Activated CD4-positive, CD25-positive, alpha-beta regulatory T cell treated with anti-CD3 and anti-CD28 coated beads, Interleukin-2, amount 50 U/mL, for 24 hours (primary cell): Measurements from ENCODE around the gene TEX261.

Experiments
- ATAC-seq, 2 donors: fragments of 150-1000 bp; cut with Tn5 transposase; one replicate each; pipeline ENCODE4 v1.10.0; 2021; ENCODE audit warnings: mild to moderate bottlenecking in 1 of 2, moderate library complexity in 1 of 2

Gene TEX261

GRCh38 chr2:70957798-70958197 lies 36.9 kb downstream of the TEX261 start:
- no peak for ATAC-seq

GRCh38 chr2:70956141-70956540 lies 38.5 kb downstream of the TEX261 start:
- no peak for ATAC-seq

- ATAC-seq, result no peak
Observed at GRCh38 chr2:70954886-70955285, 39.8 kb downstream of the TEX261 start.

- ATAC-seq, result no peak
Observed at GRCh38 chr2:70949086-70949485, 45.6 kb downstream of the TEX261 start.

GRCh38 chr2:70948337-70949003 lies 46.2 kb downstream of the TEX261 start:
- peak; percentile 91 to 94 for ATAC-seq

- ATAC-seq, result no peak
Observed at GRCh38 chr2:70947556-70948184, 47.0 kb downstream of the TEX261 start.

GRCh38 chr2:70946832-70947442 lies 47.7 kb downstream of the TEX261 start:
- ATAC-seq, result no peak

GRCh38 chr2:70944111-70944690 lies 50.5 kb downstream of the TEX261 start:
- no peak for ATAC-seq

GRCh38 chr2:70943205-70943871 lies 51.3 kb downstream of the TEX261 start:
- ATAC-seq, result no peak

GRCh38 chr2:70942396-70943204 lies 52.1 kb downstream of the TEX261 start:
- ATAC-seq, result no peak

GRCh38 chr2:70941701-70942100 lies 53.0 kb downstream of the TEX261 start:
- ATAC-seq, result no peak

- no peak for ATAC-seq
Observed at GRCh38 chr2:70941186-70941585, 53.5 kb downstream of the TEX261 start.

- no peak for ATAC-seq
Observed at GRCh38 chr2:70939839-70940580, 54.7 kb downstream of the TEX261 start.

- no peak for ATAC-seq
Observed at GRCh38 chr2:70939001-70939838, 55.5 kb downstream of the TEX261 start.

GRCh38 chr2:70938586-70938950 lies 56.1 kb downstream of the TEX261 start:
- ATAC-seq, result no peak

- ATAC-seq, result no peak
Observed at GRCh38 chr2:70937866-70938585, 56.6 kb downstream of the TEX261 start.

GRCh38 chr2:70936979-70937811 lies 57.5 kb downstream of the TEX261 start:
- ATAC-seq, result no peak

- ATAC-seq, result no peak
Observed at GRCh38 chr2:70936165-70936978, 58.3 kb downstream of the TEX261 start.
